Liver (tissue), 3 donors: ENCODE data around the gene FBXL4.

Experiments used
- ATF3 ChIP-seq: IDR thresholded peaks from 2 replicates; pipeline ENCODE4 v1.6.1; 2016; ENCODE audit warnings: antibody characterized with exemption
- CTCF ChIP-seq: fragments of 150-350 bp; IDR thresholded peaks from 2 replicates; pipeline ENCODE4 v1.5.1; 2017; ENCODE audit warnings: improper control_type of control experiment, low read depth, low read length; ENCODE audit not compliant: missing input control
- EGR1 ChIP-seq, 2 donors: IDR thresholded peaks; 2 replicates each; pipeline ENCODE4 v1.6.1; 2016 to 2018; ENCODE audit warnings: antibody characterized with exemption in 2 of 2, low read depth in 2 of 2
- FOXA1 ChIP-seq: IDR thresholded peaks from 2 replicates; pipeline ENCODE4 v1.6.1; 2016; ENCODE audit warnings: antibody characterized with exemption
- GABPA ChIP-seq, 2 donors: IDR thresholded peaks in 1 of 2; conservative IDR thresholded peaks in 1 of 2; 2 replicates each; pipeline ENCODE4 v1.6.1; 2016; ENCODE audit warnings: antibody characterized with exemption in 2 of 2, mild to moderate bottlenecking in 1 of 2, moderate library complexity in 1 of 2
- JUND ChIP-seq, 2 donors: IDR thresholded peaks; 2 replicates each; pipeline ENCODE4 v1.6.1; 2016; ENCODE audit warnings: antibody characterized with exemption in 2 of 2
- MAX ChIP-seq: IDR thresholded peaks from 2 replicates; pipeline ENCODE4 v1.6.1; 2016; ENCODE audit warnings: antibody characterized with exemption
- RAD21 ChIP-seq, 2 donors: IDR thresholded peaks; 2 replicates each; pipeline ENCODE4 v1.6.1; 2016; ENCODE audit warnings: antibody characterized with exemption in 2 of 2, mild to moderate bottlenecking in 2 of 2
- REST ChIP-seq: IDR thresholded peaks from 2 replicates; pipeline ENCODE4 v1.6.1; 2016; ENCODE audit warnings: antibody characterized with exemption, mild to moderate bottlenecking
- RXRA ChIP-seq, 2 donors: IDR thresholded peaks; 2 replicates each; pipeline ENCODE4 v1.6.1; 2017 to 2018; ENCODE audit warnings: antibody characterized with exemption in 2 of 2, mild to moderate bottlenecking in 1 of 2
- SP1 ChIP-seq: IDR thresholded peaks from 2 replicates; pipeline ENCODE4 v1.6.1; 2018; ENCODE audit warnings: antibody characterized with exemption, mild to moderate bottlenecking
- TAF1 ChIP-seq: conservative IDR thresholded peaks from 2 replicates; pipeline ENCODE4 v1.6.1; 2016; ENCODE audit warnings: antibody characterized with exemption, mild to moderate bottlenecking
- YY1 ChIP-seq: IDR thresholded peaks from 2 replicates; pipeline ENCODE4 v1.6.1; 2016; ENCODE audit warnings: antibody characterized with exemption, mild to moderate bottlenecking
- ZBTB33 ChIP-seq: IDR thresholded peaks from 2 replicates; pipeline ENCODE4 v1.6.1; 2016; ENCODE audit warnings: antibody characterized with exemption
- donor health status: healthy.
- donor health status: healthy.

- no peak for TF ChIP-seq CTCF
- TF ChIP-seq TAF1: no peak
- no peak for TF ChIP-seq ATF3
- TF ChIP-seq RAD21 (IDR thresholded peaks at IDR 0.05): no peak
- no peak for TF ChIP-seq EGR1 (IDR thresholded peaks at IDR 0.05; ENCODE audit: low read depth in 2 of 2)
- TF ChIP-seq RXRA (IDR thresholded peaks at IDR 0.05): no peak
- no peak for TF ChIP-seq YY1
- TF ChIP-seq ZBTB33: no peak
- TF ChIP-seq REST: no peak
- TF ChIP-seq MAX: no peak
- no peak for TF ChIP-seq SP1
- no peak for TF ChIP-seq FOXA1
- no peak for TF ChIP-seq JUND (IDR thresholded peaks at IDR 0.05)
- TF ChIP-seq GABPA (IDR thresholded peaks at IDR 0.05 in 1 of 2, conservative IDR thresholded peaks at IDR 0.05 in 1 of 2): no peak
Measured at GRCh38 chr6:98920904-98921431, 26.8 kb downstream of the FBXL4 start.
